ENCODE measurements around the gene FBXW11.
A peak's percentile ranks its signal among the peaks of the same experiment; 100 is the strongest.
"Not testable (repeated sequence)": the region's sequence is repeated elsewhere in the genome, so short reads cannot be mapped to it uniquely, and the experiment has no call there.

Gene FBXW11

DNA sequence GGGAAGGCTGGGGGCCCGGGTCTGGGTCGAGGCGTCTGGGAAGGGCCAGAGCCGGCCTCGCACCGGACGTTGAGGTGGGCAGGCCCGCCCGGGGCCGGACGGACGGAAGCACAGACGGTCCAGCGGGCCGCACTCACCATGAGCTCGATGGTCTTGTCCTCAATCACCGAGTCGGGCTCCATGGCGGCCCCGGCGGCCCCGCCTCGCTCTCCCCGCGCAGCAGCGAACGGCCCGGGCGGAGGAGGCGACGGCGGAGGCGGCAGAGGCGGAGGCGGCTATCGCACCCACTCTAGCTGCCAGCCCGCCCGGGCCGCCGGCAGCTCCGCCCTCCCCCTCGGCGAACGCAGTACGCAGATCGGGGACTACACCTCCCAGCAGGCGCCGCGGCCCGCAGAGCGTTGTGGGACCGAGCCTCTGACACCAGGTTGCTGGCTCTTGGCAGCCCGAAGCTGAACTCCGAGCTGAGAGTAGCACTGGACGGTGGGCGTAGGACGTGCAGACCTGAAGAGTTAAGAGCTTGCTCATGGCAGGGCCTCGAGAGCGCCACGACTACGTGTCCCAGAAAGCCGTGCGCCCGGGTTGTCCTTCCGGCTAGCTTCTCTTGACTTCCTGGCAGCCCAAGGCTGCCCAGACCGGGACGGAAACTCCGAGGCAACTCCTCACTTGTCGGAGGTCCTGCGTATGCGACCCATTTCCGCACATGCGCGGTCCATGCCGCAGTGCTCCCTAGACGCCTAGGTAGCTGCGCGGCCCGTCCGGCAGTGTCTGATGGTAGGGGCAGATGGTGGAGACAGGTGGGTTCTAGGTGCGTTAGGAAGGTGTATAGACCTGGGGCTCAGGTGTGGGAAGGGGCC lies at the start of gene FBXW11:
Gene FBXW11, minus strand, starts transcription at position 318 of the 854 bp plus-strand sequence. Its CDS starts 136 bp downstream, at position 182.
- DNase-seq, result peak; percentile 97

DNA sequence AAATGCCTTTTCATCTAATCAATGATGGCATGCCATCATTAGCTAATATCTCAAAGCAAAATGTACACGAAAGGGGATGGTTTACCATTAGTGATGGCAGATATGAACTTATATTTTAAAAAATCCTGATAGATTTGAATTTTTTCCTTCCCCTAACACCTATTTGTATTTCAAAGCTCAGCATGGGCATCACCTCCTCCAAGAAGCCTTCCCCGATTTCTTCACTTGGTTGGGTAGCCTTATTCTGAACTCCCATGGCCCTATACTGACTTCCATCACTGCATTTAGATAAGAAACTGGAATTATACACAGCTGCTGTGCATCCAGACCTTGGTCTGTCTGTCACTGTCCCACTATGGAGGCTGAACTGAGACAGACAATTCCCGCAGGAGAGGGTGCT lies 49.6 kb upstream of the FBXW11 start:
- no peak for DNase-seq

DNA sequence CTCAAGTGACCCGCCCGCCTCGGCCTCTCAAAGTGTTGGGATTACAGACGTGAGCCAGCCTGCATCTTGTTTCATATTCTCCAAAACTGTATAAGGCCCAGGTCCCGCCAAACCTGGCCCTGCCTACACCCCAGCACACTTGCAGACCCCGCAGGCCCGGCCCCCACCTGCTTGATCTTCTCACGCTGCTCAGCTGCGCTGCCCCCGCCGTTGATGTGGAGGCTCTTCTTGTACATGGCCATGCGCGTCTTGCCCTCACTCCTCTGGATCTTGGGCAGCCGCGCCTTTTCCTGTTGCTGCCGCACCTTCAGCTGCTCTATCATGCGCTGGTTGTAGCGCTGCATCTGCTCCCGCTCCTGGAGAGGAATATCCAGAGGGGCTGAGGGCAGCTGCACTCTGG lies 49.0 kb upstream of the FBXW11 start:
- DNase-seq, result no peak

DNA sequence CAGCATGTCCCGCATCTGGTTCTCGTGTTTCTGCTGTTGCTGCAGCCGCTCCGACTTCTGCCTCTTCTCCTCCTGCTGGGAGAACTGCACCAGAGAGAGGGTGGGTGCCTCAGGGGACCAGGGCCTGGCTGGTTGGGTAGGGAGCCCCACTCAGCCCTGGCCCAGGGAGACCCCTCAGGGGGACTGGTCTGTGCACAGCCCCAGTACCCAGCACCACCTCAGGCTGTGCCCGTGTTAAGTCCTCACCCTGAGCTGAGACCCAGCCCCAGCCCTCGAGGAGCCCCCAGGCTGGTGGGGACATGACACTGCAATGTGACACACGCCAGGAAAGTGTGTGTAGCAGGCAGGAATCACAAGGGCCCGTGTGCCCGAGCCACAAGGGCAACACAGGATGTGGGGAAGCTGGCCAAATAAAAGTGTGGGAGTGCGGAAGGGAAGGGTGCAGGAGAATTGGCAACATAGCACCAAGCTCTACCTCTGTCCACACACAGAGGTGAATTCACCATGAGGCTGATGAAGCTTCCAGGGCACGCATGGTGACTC lies 48.2 kb upstream of the FBXW11 start:
- no peak for DNase-seq

DNA sequence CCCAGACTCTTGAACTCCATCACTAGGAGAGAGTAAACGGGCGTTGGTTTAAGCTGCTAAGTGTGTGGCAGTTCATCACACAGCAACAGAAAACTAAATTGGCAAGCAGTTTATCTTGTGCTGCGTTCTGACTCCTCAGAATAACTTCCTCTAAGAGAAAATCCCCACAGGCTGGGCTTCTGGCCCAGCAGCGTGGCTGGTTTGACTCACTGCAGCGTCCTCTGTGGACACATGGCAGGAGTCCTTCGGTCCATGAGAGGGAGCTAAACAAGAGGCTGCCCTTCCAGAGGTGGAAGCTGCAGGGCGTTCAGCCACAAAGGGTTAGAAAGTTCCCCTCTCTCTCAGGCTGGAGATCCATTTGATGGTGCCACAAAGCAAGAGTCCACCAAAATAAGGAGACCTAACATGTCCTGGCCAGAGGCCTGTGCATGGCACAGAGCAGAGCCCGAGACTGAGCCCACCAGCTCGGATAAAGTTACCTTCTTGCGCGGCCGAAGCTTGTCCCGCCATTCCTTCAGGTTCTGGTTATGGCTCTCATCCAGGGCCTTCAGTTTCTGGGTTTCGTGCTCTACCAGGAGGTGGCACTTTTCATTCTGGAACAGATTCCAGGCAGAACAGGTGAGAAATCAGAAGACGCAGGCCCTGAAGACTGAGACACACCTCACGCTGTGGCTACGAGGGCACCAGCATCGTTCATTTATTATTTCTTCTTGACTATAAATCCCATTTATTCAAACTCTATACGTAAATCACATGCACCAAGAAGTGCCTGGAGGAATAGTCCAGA lies 46.2 kb upstream of the FBXW11 start:
- DNase-seq, result no peak

DNA sequence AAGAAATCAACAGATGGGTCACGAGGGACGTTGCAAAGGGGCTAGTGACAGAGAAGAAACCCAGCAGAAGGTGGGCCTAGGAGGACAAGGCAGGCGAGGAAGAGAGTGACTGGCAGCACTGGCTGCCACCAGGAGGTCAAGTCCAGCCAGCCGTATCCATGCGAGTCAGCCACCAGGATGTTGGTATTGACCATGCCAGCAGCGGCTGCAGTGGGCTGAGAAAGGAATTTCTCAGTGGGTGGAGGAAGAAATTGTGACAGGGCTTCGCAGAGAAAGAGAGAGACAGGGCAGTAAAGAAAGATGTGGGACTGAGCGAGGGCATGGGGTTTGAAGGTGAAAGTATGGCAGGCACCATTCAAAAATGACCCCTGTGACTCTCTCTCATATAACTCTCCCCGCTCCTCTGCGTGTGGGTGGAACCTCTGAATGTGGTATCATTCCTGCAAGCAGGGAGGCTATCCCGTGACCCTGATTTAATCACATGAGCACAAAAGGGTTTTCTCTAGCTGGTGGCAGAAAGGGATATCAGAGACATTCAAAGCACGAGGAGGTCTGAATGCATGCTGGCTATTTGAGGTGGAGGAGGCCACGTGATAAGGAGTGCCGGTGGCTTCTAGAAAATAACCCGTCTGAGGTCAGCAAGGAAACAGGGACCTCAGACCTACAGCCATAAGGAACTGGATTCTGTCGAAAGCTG lies 45.4 kb upstream of the FBXW11 start:
- no peak for DNase-seq

DNA sequence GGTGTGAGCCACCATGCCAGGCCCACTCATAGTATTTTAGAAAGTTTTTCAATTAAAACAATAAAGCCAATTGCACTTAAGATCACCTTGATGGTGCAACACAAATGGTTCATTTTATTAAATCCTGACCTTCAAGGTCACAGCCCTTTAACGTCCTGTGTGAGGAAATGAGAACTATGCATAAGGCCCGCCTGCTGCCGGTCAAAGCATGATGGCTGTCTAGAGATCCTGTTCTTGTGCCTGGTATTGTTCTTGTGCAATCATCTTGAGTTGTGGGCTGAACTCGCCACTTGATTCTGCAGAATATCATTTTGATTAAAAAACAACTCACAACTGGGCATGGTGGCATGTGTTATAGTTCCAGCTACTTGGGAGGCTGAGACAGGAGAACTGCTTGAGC lies 43.6 kb upstream of the FBXW11 start:
- no peak for DNase-seq

DNA sequence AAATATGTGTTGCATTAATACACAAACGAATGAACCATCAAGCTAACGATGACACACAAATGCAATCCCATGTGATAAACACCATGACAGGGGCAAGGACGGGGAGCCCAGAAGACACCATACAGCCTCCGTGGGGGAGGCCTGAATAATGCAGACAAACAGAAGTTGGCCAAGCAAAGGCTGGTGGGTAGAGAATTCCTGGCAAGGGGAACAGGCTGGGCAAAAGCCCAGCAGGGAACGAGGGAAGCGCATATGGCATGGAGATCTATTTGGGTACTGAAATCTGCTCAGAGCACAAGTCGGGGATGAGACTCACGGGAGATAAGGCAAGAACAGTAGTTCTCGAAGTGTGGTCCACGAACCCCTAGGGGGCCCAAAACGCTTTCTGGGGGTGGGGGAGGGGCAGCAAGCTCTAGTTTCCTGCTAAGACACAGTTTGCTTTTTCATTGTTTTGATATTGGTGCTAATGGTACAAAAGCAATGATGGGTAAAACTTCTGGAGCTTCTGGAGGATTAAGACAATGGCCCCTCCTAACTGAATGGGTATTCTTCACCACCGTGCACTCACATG lies 42.9 kb upstream of the FBXW11 start:
- DNase-seq, result no peak

DNA sequence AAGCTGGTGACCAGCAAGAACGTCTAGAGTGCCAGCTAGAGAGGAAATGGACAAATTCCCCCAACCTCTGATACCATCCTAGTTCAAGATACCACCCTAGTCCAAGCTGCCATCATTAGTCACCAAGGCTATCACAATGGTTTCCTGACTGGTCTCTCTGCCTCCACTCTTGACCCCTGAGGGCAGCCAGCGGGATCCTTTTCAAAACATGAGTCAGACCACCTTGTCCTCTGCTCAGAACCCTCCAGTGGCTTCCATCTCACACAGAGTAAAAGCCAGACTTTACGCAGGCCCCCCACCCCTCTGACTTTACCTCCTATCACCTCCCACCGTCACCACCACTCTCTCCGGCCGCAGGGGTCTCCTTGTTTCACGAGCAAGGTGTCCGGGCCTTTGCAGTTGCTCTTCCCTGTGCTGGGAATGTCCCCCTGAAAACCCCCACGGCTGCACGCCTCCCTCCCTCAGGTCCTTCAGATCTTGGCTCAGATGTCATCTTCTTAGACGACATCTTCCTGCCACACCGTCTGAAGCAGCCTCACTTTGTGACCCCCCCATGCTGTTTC lies 42.2 kb upstream of the FBXW11 start:
- DNase-seq, result no peak

DNA sequence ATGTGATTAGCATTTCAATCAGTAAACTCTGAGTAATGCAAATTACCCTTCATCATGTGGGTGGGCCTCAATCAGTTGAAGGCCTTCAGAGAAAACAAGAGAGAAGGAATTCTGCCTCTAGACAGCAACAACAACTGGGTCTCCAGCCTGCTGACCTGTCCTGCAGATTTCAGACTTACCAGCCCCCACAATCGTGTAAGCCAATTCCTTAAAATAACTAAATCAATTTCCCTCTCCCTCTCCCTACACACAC lies 41.7 kb upstream of the FBXW11 start:
- DNase-seq, result no peak

DNA sequence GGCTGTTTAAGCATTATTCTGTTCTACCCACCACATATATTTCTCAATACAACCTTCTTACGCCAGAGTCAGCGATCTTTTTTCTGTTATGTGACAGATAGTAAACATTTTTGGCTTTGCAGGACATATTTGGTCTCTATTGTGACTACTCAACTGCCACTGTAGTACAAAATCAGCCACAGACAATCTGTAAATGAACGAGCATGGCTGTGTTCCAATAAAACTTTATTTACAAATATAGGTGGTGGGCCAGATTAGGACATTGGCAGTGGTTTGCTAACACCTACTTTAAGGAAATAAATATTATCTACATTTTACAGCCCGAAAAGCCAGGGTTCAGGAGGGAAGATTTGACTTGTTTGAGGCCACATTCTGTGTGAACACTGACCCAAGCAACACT lies 40.2 kb upstream of the FBXW11 start:
- DNase-seq, result no peak

DNA sequence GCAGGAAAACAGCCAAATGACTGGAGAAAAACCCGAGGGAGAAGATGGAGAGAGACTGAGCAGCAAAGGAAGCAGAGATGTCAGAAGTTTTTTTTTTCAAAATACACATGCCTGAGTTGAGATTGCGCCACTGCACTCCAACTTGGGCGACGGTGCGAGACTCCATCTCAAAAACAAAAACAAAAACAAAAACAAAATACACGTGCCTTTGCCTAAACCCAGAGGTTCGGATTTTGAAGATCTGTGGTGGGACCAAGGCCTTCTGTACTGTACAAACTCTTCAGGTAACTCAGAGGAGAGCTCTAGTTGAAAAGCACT lies 38.8 kb upstream of the FBXW11 start:
- no peak for DNase-seq

DNA sequence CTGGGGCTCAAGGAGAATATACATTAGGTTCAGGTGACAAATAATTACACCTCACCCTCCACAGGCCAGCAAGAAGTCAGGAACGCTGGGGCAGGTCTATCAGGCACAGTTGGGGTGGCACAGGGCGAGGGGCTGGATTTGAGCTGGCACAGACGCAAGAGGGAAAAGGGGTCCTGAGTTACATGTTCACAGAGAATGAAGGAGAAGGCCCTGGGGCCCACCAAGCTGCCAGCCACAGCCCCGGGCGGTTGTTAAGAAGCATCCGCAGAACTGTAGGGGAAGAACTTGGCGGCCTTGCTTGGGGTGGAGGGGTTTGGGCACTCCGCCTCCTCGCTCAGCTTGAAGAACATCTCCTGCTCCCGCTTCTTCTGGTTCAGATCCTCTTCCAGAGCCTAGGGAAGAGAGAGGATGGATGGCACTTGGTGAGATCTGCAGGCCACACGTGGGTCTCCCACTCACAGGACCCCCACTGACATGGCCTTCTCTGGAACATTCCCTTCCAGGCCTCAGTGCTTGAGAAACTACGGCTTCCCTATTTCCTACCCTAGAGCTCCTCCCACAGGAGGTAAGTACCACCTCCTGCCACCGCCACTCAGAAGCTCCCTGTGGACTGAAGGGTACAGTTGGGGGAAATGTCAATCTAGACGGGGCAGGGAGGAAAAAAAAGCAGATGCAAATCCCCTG lies 38.3 kb upstream of the FBXW11 start:
- DNase-seq, result no peak

DNA sequence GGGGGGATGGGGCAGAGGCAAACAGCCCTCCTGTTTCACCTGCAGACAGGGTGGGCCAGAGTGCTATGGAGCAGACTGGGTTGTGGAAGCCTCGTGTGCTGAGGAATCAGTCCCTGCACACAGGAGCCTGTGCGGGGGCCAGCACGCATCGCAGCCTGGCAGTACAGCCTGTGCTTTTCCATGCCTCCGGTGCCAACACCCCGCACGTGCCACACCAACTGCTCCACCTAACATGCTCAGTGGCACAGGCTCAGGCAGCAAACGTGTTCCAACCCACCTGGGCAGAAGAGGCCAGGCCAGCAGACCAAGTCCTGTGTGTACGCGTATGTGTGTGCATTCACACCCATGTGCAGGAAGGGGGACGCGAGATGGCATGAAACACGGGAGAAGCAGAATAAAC lies 37.4 kb upstream of the FBXW11 start:
- DNase-seq, result no peak

DNA sequence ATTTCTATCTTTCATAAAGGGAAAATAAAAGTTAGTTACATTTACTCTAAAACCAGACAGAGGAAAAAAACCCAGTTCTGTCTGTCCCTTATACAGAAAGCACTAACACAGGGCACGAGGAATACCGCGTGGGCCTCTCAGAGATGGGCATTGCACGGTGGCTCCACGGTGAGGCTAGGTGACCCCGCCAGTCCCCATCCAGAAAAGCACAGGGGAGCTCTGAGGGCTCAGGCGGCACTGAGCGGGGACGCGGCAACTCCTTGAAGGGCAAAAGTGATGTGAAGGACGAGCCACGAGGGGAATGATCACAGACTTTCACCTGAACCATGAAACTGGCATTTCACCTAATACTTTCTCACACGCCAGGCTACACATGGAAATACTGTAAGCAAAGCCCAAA lies 35.7 kb upstream of the FBXW11 start:
- no peak for DNase-seq

DNA sequence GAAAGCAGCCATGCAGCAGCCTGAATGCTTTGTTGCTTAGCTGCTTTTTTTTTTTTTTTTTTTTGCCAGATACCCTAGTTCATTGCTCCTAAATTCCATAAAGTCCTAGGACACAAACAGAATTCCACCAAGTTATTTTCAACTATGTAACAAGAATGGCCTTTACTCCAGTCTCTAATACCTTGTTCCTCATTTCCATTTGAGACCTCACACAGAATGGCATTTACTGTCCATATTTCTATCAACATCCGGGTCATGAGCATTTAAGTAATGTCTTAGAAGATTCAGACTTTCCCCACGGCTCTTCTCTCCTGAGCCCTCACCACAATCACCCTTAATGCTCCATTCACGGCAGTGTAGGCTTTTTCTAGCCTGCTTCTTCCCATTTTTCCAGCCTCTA lies 31.7 kb upstream of the FBXW11 start:
- no peak for DNase-seq

DNA sequence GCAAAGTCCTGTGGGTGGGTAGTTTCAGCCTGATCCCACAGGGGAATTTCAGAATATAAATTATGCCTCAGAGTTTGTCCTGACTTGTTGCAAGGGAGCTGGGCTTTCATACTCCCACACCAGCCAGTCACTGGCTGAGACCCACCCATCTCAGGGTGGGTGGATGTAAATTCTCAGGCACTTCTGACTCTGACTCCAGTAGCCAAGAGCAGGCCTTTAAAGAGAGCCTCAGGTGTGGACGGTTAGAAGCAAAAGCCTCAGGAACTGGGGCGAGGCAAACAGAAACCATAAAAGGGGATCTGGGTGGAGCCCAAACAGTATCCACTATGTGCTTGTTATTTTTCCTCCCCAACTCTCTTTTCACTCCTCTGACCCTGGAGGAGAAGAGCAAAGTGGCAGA lies 28.6 kb upstream of the FBXW11 start:
- DNase-seq, result no peak

DNA sequence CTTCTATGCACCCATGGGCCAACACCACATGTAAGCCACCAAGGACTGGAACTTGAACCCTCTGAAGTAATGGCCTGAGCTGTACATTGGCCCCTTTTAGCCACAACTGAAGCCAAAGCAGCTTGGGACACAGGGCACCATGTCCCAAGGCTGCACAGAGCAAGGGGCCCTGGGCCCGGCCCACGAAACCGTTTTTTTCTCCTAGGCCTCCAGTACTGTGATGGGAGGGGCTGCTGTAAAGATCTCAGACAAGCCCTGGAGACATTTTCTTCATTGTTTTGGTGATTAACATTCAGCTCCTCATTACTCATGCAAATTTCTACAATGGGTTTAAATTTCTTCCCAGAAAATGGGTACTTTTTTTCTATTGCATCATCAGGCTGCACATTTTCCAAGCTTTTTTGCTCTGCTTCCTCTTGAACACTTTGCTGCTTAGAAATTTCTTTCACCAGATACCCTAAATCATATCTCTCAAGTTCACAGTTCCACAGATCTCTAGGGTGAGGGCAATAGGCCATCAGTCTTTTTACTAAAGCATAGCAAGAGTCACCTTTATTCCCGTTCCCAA lies 25.5 kb upstream of the FBXW11 start:
- DNase-seq, result no peak

DNA sequence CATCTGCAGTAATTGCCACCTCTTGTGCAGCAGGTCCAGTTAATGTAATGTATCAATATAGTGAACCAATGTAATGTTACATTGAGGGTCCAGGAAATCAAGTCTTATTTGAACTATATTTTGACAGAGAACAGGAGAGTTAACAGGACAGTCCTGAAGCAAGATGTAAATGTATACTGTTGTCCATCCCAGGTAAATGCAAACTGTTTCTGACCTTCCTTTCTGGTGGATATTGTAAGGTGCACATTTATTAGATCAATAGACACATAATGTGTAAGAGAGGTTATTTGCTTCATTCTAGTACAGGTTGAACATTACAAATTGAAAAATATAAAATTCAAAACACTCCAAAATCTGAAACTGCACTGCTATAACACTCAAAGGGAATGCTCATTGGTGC lies 23.4 kb upstream of the FBXW11 start:
- no peak for DNase-seq

DNA sequence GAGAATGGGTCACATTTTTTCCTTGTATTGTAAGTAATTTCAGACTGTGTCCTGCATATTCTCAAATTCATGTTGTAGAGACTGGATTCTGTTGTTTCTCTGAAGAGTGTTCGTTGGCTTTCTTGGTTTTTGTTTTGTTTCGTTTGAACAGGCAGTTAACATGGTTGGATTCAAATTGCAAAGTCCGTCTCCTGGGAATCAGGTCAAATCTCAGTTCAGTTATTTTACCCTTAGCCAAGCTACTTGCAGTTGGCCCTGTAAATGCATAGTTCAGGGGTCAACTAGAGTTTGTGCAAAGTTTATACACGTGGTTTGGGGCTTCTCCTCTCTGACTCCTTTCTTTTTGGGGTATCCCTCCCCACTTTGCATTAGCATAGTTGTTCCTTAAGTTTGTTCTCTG lies 21.7 kb upstream of the FBXW11 start:
- DNase-seq, result no peak

DNA sequence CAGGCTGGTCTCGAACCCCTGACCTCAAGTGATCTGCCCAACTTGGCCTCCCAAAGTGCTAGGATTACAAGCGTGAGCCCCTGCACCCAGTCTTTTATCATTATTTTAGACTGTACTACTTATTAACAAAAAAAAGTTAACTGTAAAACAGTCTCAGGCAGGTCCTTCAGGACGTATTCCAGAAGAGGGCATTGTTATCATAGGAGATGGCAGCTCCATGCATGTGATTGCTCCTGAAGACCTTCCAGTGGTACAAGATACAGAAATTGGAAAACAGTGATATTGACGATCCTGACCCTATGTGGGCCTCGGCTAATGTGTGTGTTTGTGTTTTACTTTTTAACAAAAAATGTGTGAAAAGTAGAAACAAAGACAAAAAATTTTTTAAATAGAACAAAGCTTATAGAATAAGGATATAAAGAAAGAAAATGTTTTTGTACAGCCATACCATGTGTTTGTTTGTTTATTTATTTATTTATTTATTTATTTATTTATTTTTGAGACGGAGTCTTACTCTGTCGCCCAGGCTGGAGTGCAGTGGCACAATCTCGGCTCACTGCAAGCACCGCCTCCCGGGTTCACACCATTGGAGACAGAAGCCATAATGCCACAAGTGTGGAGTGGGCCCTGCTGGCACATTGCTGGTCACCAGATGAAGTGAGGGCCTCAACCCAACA lies 13.8 kb upstream of the FBXW11 start:
- DNase-seq, result not testable (repeated sequence)

DNA sequence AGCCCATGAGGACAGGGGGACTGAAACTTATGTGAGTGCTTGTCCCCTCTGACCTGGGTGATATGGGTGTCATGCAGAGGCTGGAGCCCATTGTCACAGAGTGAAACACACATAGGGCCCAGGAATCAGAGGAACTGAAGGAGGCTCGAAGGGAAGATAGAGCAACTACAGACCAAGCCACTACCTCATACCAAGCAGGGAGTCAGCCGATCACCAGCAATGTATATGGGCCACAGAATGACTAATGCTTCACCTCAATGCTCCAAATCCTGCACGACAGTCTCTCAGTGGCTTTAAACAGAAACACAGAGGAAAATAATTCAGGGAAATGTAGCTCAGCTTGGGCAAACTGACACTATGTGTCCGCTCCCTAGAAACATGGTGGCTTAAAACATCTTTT lies 8.9 kb upstream of the FBXW11 start:
- DNase-seq, result no peak
